SK-N-MC (cell line): ENCODE data around the gene ZSCAN30.

Source experiments
- DNase-seq: peaks from one replicate; pipeline ENCODE4 v3.0.0-alpha.2; 2011; ENCODE audit warnings: low read depth, low spot score
- H3K27ac ChIP-seq: fragments of 200-600 bp; sonication (generic); 2 replicates; pipeline ENCODE4 v1.5.1; 2016; ENCODE audit warnings: mixed run types
- H3K36me3 ChIP-seq: fragments of 200-600 bp; sonication (generic); 2 replicates; pipeline ENCODE4 v1.6.1; 2017; ENCODE audit warnings: antibody characterized with exemption, low read length, mixed read lengths; ENCODE audit not compliant: insufficient read depth
- H3K4me3 ChIP-seq: fragments of 200-600 bp; sonication (generic); 2 replicates; pipeline ENCODE4 v1.5.1; 2016
- H3K9ac ChIP-seq: fragments of 200-600 bp; sonication (generic); 2 replicates; pipeline ENCODE4 v1.8.0; 2017; ENCODE audit warnings: mixed run types, mixed read lengths; ENCODE audit not compliant: insufficient read length
- H3K9me3 ChIP-seq: fragments of 200-600 bp; sonication (generic); 2 replicates; pipeline ENCODE4 v1.6.1; 2017; ENCODE audit warnings: low read depth, mild to moderate bottlenecking, antibody characterized with exemption, low read length, moderate library complexity, mixed read lengths
- EZH2 ChIP-seq: fragments of 200-600 bp; sonication (generic); IDR thresholded peaks from one replicate; pipeline ENCODE4 v1.6.1; 2017; ENCODE audit warnings: antibody characterized with exemption
- FOXP2 ChIP-seq: optimal IDR thresholded peaks from 2 replicates; pipeline ENCODE3; 2011; ENCODE audit warnings: mild to moderate bottlenecking, moderate library complexity; ENCODE audit not compliant: insufficient read depth; ENCODE audit errors: extremely low read length, control extremely low read depth
- POLR2AphosphoS5 ChIP-seq: IDR thresholded peaks from 2 replicates; pipeline ENCODE4 v1.6.1; 2012; ENCODE audit warnings: mild to moderate bottlenecking, low read depth, low read length, borderline replicate concordance

The ZSCAN30 gene

DNA sequence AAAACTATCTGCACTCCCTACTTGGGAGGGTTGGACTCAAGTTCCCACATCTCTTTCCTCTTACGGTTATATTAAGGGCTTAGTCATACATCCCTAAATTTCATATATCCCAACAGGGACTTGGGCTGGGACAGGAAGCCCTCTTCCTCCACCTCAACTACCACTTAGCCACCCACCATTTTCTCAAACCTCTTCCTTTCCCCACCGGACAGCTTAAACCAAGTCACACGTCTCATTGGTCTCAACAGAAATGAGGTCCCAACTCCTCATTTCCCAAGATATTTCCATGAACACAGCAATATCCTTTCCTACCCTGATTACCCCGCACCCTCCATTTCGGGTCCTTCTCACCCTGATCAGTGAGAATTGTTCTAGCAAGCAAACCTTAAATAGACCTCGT lies 736 bp downstream of the ZSCAN30 start:
- no peak for DNase-seq
- peaks cover 26% of the 10 kb centered on the region for H3K36me3 ChIP-seq
- H3K4me3 ChIP-seq, result peak overlapping the region; percentile 90
- TF ChIP-seq POLR2AphosphoS5 (no peak), FOXP2 (no peak), EZH2 (no peak)
- no peak overlapping the region for H3K27ac ChIP-seq
- peak overlapping the region; percentile 88 for H3K9ac ChIP-seq
- peaks cover 5% of the 10 kb centered on the region for H3K9me3 ChIP-seq

DNA sequence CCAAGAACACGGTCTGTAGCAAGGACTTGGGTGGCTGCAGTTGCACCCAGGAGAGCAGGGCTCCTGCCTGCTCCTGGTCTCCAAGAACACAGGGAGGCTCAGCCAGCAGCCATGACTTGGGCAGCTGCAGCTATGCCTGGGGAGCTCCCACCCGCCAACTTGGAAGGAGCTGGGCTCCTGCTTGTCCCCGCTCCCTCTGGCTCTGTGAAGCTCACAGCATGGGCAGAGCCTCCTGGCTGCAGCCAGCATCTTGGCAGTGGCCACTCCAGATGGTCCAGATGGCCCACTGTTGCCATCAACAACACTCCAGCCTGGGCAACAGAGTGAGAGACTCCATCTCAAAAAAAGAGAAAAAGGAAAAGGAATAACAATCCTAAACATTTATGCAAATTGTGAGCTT lies 5.2 kb downstream of the ZSCAN30 start:
- DNase-seq, result no peak
- Histone ChIP-seq H3K9ac (no peak overlapping the region), H3K4me3 (no peak overlapping the region), H3K9me3 (peaks cover 9% of the 10 kb centered on the region), H3K36me3 (peaks cover 12% of the 10 kb centered on the region; the same call in 1 of the 2 replicates), H3K27ac (no peak overlapping the region)
- TF ChIP-seq POLR2AphosphoS5 (no peak), FOXP2 (no peak)

DNA sequence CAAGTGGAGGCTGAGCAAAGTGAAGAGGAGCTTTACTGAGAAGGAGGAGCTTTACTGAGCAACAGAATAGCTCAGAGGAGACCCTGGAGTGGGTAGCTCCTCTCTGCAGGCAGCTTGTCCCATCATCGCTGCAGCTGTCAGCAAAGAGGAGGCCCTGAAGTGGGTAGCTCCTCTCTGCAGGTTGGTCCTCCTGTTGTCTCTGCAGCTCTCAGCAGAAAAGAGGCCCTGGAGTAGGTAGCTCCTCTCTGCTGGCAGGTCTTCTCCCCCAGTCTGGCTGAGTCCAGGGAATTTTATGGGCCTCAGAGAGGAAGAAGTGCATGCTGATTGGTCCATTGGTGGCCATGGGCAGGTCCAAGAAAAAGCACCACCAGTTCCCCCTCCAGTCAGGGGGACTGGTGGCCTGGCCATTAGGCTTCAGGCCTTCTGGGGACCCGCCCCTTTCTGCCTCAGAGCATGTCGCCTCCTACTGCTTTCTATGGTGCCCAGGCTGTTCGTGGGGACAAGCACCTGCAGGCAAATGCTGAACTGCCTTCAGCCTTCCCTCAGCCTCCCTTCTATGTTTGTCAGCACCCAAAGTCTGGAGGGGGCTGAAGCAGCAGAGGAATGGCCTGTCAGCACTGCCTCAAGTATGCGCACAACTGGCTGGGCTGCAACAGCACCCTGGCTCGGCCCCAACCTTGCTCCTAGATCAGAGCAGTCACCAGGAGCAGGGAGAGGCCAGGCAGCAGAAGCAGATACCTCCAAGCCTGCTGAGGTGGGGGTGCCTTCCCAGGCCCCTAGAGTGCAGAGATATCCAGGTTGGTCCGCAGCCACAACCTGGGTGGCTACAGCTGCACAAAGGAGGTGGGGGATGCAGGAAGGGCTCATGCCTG lies 5.9 kb downstream of the ZSCAN30 start:
- no peak for DNase-seq
- Histone ChIP-seq H3K9ac (no peak overlapping the region), H3K4me3 (no peak overlapping the region), H3K9me3 (peaks cover 9% of the 10 kb centered on the region), H3K36me3 (peaks cover 12% of the 10 kb centered on the region; the same call in 1 of the 2 replicates), H3K27ac (no peak overlapping the region)
- TF ChIP-seq FOXP2 (no peak), POLR2AphosphoS5 (no peak), EZH2 (no peak)

DNA sequence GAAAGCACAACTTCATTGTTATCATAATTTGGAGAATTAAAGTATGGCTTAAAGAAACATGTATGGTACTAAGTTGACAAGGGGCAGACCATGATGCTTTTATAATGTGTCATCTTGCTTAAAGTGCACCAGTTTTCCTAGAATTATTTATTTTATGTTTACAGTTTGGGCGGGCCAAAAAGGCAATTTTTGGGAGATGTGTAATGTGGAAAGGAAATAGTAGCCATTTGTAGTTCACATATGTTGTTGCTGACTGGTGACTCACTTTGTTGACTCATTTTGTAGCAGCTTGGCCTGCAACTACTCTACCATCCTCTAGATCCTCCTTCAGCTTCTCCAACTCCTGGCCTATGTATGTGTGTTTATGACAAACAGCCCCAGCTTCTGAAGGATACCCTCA lies 7.7 kb downstream of the ZSCAN30 start:
- Histone ChIP-seq H3K36me3 (peaks cover 12% of the 10 kb centered on the region; the same call in 1 of the 2 replicates), H3K9me3 (peaks cover 7% of the 10 kb centered on the region), H3K9ac (no peak overlapping the region), H3K4me3 (no peak overlapping the region), H3K27ac (no peak overlapping the region)
- TF ChIP-seq EZH2 (no peak), POLR2AphosphoS5 (no peak), FOXP2 (no peak)
- no peak for DNase-seq

DNA sequence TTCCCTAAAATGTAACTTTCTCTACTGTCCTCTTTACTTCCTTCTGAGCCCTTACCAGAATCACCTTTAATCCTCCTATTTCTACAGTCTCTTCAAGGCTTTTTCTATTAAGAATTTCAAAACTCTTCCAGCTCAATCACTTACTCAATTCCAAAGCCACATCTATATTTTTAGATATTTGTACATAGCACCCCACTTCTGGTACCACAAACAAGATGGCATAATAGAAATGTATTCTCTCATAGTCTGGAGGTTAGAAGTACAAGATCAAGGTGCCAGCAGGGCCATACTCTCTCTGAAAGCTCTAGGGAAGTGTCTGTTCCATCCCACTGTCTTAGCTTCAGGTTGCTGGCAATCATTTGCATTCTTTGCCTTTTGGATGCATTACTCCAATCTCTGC lies 11.1 kb downstream of the ZSCAN30 start:
- Histone ChIP-seq H3K36me3 (peaks cover 9% of the 10 kb centered on the region; the same call in 1 of the 2 replicates), H3K27ac (no peak overlapping the region), H3K4me3 (no peak overlapping the region), H3K9me3 (0 out of 2 replicates have a peak, but pooled peaks cover 3% of the 10 kb centered on the region), H3K9ac (no peak overlapping the region)
- no peak for DNase-seq
- TF ChIP-seq FOXP2 (no peak), POLR2AphosphoS5 (no peak), EZH2 (no peak)

DNA sequence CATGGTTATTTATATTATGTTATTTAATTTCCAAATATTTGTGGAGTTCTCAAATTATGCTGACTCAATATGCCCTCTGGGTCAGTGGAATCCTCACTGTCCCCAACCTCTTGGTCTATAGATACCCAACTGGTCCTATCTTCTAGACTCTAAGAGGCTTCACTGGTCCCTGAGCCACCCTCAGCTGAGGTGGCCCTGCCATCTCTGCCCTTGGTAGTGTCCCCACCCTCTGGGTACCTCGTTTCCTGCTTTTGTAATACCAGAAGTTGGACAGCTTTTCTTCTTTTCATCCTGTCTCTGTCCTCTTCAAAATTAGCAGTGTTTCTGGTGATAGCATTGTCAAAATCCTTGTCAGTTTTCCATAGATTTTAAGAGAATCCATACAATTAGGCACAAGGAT lies 11.9 kb downstream of the ZSCAN30 start:
- Histone ChIP-seq H3K27ac (no peak overlapping the region), H3K4me3 (no peak overlapping the region), H3K36me3 (peaks cover under 1% of the 10 kb centered on the region; the same call in 1 of the 2 replicates), H3K9me3 (0 out of 2 replicates have a peak, but pooled peaks cover 3% of the 10 kb centered on the region), H3K9ac (no peak overlapping the region)
- no peak for TF ChIP-seq EZH2
- TF ChIP-seq POLR2AphosphoS5, result no peak
- TF ChIP-seq FOXP2, result no peak
- no peak for DNase-seq

DNA sequence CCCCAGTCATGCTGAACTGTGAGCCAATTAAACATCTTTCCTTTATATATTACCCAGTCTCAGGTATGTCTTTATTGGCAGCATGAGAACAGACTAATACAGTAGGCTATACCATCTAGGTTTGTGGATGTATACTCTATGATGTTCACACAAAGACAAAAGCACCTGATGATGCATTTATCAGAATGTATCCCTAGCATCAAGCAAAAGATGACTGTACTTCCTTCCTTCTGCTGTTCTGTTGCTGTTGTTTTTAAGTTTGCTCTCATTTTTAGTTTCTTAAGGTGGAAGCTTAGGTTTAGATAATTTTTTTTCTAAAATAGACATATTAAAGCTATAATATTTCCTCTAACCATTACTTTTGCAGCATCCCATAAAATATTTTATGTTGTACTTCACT lies 12.4 kb downstream of the ZSCAN30 start:
- Histone ChIP-seq H3K27ac (no peak overlapping the region), H3K9ac (no peak overlapping the region), H3K36me3 (no peaks in the 10 kb centered on the region), H3K4me3 (no peak overlapping the region), H3K9me3 (0 out of 2 replicates have a peak, but pooled peaks cover 3% of the 10 kb centered on the region)
- no peak for DNase-seq
- TF ChIP-seq FOXP2, result no peak

DNA sequence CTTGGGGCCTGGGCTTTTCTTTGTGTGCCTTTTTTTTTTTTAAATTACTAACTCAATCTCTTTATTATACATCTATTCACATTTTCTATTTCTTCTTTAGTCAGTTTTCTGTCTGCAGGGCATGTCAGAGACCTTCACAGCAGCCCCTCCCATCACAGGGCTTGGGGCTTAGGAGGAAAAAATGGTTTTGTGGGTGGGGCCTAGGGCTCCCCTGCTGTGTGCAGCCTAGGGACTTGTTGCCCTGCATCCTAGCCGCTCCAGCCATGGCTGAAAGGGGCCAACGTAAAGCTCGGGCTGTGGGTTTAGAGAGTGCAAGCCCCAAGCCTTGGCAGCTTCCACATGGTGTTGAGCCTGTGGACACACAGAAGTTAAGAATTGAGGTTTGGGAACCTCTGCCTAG lies 13.8 kb downstream of the ZSCAN30 start:
- no peak for TF ChIP-seq FOXP2
- no peak for TF ChIP-seq EZH2
- TF ChIP-seq POLR2AphosphoS5, result no peak
- H3K9me3 ChIP-seq, result 0 out of 2 replicates have a peak, but pooled peaks cover under 1% of the 10 kb centered on the region
- H3K36me3 ChIP-seq, result no peaks in the 10 kb centered on the region
- H3K9ac ChIP-seq, result no peak overlapping the region
- DNase-seq, result no peak
- H3K27ac ChIP-seq, result no peak overlapping the region
- H3K4me3 ChIP-seq, result no peak overlapping the region

DNA sequence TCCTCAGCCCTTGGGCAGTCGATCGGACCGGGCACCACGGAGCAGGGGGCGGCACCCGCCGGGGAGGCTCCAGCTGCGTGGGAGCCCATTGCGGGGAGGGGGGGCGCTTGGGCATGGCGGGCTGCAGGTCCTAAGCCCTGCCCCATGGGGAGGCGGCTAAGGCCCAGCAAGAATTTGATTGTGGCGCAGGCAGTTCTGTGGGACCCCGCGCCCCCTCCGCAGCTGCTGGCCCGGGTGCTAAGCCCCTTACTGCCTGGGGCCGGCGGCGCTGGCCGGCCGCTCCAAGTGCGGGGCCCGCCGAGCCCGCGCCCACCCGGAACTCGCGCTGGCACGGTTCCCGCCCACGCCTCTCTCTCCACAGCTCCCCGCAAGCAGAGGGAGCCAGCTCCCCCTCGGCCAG lies 18.4 kb downstream of the ZSCAN30 start:
- DNase-seq, result no peak
- no peaks in the 10 kb centered on the region for H3K9me3 ChIP-seq
- TF ChIP-seq FOXP2 (no peak), EZH2 (no peak), POLR2AphosphoS5 (no peak)
- H3K27ac ChIP-seq, result no peak overlapping the region
- H3K36me3 ChIP-seq, result no peaks in the 10 kb centered on the region
- H3K4me3 ChIP-seq, result no peak overlapping the region
- H3K9ac ChIP-seq, result no peak overlapping the region

DNA sequence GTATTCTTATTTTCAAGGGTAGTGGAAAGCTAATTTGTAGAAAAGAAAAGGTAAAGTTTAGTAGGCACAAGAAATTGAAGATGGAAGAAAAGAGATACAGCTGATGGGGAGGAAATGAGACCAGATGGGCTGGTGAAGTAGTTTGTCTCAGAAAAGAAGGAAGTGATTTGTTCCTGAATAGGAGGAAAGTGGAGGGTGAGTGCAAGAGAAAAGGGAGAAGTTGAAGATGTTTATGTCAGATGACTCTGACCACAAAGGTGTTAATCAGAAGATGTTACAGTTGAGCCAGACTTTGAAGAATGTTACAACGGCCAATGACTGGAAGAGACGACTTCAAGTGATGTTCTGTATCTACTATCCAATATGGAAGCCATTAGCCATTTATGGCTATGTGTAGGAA lies 21.2 kb downstream of the ZSCAN30 start:
- H3K36me3 ChIP-seq, result peaks cover 3% of the 10 kb centered on the region; the same call in 1 of the 2 replicates
- TF ChIP-seq POLR2AphosphoS5, result no peak
- no peak for TF ChIP-seq EZH2
- no peak for TF ChIP-seq FOXP2
- H3K27ac ChIP-seq, result no peak overlapping the region
- no peaks in the 10 kb centered on the region for H3K9me3 ChIP-seq
- no peak overlapping the region for H3K9ac ChIP-seq
- no peak for DNase-seq
- H3K4me3 ChIP-seq, result no peak overlapping the region
